SW 1271 (cell line): ENCODE data around the gene KCNIP4.
"Not testable (repeated sequence)": the region's sequence is repeated elsewhere in the genome, so short reads cannot be mapped to it uniquely, and the experiment has no call there.

Experiments
- DNase-seq, 2 experiments: peaks; one replicate each; lab custom pipeline; 2025; lab: John Stamatoyannopoulos, UW

KCNIP4 gene

GRCh38 chr4:20847124-20847747, 1101.3 kb downstream of the KCNIP4 start:
- no peak for DNase-seq

GRCh38 chr4:20844311-20844710, 1104.3 kb downstream of the KCNIP4 start:
- DNase-seq = no peak

GRCh38 chr4:20840648-20841190, 1107.9 kb downstream of the KCNIP4 start:
- no peak for DNase-seq

GRCh38 chr4:20839957-20840356, 1108.6 kb downstream of the KCNIP4 start:
- peak in 1 of 2 experiments; percentile 7 for DNase-seq

- no peak for DNase-seq
These were observed 1110.1 kb downstream of the KCNIP4 start for GRCh38 chr4:20838476-20838875.

GRCh38 chr4:20832826-20833225, 1115.7 kb downstream of the KCNIP4 start:
- no peak for DNase-seq

GRCh38 chr4:20831746-20832145, 1116.8 kb downstream of the KCNIP4 start:
- no peak for DNase-seq

- no peak for DNase-seq
These were observed 1118.8 kb downstream of the KCNIP4 start for GRCh38 chr4:20829617-20830357.

- no peak for DNase-seq
These were observed 1123.1 kb downstream of the KCNIP4 start for GRCh38 chr4:20825505-20825904.

GRCh38 chr4:20816287-20816686, 1132.3 kb downstream of the KCNIP4 start:
- DNase-seq = no peak

- no peak for DNase-seq
These were observed 1134.9 kb downstream of the KCNIP4 start for GRCh38 chr4:20813700-20814099.

GRCh38 chr4:20809812-20810211, 1138.8 kb downstream of the KCNIP4 start:
- no peak for DNase-seq

- no peak for DNase-seq
These were observed 1142.9 kb downstream of the KCNIP4 start for GRCh38 chr4:20805716-20806115.

GRCh38 chr4:20787940-20788665, 1160.5 kb downstream of the KCNIP4 start:
- DNase-seq = no peak

- not testable (repeated sequence) for DNase-seq
These were observed 1165.4 kb downstream of the KCNIP4 start for GRCh38 chr4:20783134-20783533.

GRCh38 chr4:20778896-20779295, 1169.7 kb downstream of the KCNIP4 start:
- no peak for DNase-seq

- DNase-seq = peak in 1 of 2 experiments; percentile 35
These were observed 1175.2 kb downstream of the KCNIP4 start for GRCh38 chr4:20773144-20773997.

- no peak for DNase-seq
These were observed 1184.1 kb downstream of the KCNIP4 start for GRCh38 chr4:20764366-20764992.

GRCh38 chr4:20761826-20762225, 1186.7 kb downstream of the KCNIP4 start:
- DNase-seq = no peak

GRCh38 chr4:20761382-20761781, 1187.2 kb downstream of the KCNIP4 start:
- no peak for DNase-seq

- no peak for DNase-seq
These were observed 1188.5 kb downstream of the KCNIP4 start for GRCh38 chr4:20760053-20760452.
